H9 (cell line): ENCODE data around the gene RUNX1. TPM values are rescaled to one million over a fixed set of nuclear protein-coding genes. Genes with fewer than 3 reads are reported as not detected.

Source experiments
- DNase-seq: peaks from one replicate; pipeline ENCODE4 v3.0.0-alpha.2; 2017
- H2AFZ ChIP-seq: one replicate; pipeline ENCODE4 v1.6.1; 2013; ENCODE audit warnings: mild to moderate bottlenecking, low read length, control low read depth, moderate library complexity
- H2AK5ac ChIP-seq: 2 replicates; pipeline ENCODE4 v1.6.1; 2013; ENCODE audit warnings: low read length, control low read depth, mixed read lengths; ENCODE audit not compliant: insufficient read length
- H2BK120ac ChIP-seq: one replicate; pipeline ENCODE4 v1.6.1; 2013; ENCODE audit warnings: low read depth, mild to moderate bottlenecking, low read length, control low read depth, inconsistent platforms; ENCODE audit not compliant: poor library complexity, severe bottlenecking
- H2BK12ac ChIP-seq: 2 replicates; pipeline ENCODE4 v1.6.1; 2013; ENCODE audit warnings: low read length, control low read depth, mixed read lengths, low read depth; ENCODE audit not compliant: insufficient read length
- H2BK15ac ChIP-seq: 2 replicates; pipeline ENCODE4 v1.6.1; 2013; ENCODE audit warnings: low read depth, low read length, control low read depth
- H2BK20ac ChIP-seq: one replicate; pipeline ENCODE4 v1.6.1; 2013; ENCODE audit warnings: low read depth, mild to moderate bottlenecking, low read length, control low read depth, inconsistent platforms; ENCODE audit not compliant: poor library complexity, severe bottlenecking
- H2BK5ac ChIP-seq: 2 replicates; pipeline ENCODE4 v1.6.1; 2013; ENCODE audit warnings: low read length, control low read depth, mixed read lengths; ENCODE audit not compliant: insufficient read length
- H3K14ac ChIP-seq: 2 replicates; pipeline ENCODE4 v1.6.1; 2013; ENCODE audit warnings: low read length, control low read depth; ENCODE audit not compliant: insufficient read depth
- H3K18ac ChIP-seq: 2 replicates; pipeline ENCODE4 v1.6.1; 2013; ENCODE audit warnings: low read depth, mild to moderate bottlenecking, mixed read lengths, low read length, control low read depth; ENCODE audit not compliant: insufficient read length
- H3K23ac ChIP-seq: 2 replicates; pipeline ENCODE4 v1.6.1; 2013; ENCODE audit warnings: low read length, control low read depth, mixed read lengths, low read depth; ENCODE audit not compliant: insufficient read length
- H3K23me2 ChIP-seq: 2 replicates; pipeline ENCODE4 v1.6.1; 2013; ENCODE audit warnings: low read depth, mild to moderate bottlenecking, mixed read lengths, low read length, control low read depth; ENCODE audit not compliant: insufficient read length, poor library complexity, severe bottlenecking
- H3K27ac ChIP-seq: 2 replicates; pipeline ENCODE4 v1.5.1; 2013; ENCODE audit warnings: low read length, control low read depth, mixed read lengths, low read depth; ENCODE audit not compliant: insufficient read length
- H3K27me3 ChIP-seq: 2 replicates; pipeline ENCODE4 v1.6.1; 2013; ENCODE audit warnings: low read length, control low read depth, inconsistent platforms; ENCODE audit not compliant: insufficient read depth
- H3K4ac ChIP-seq: 2 replicates; pipeline ENCODE4 v1.6.1; 2013; ENCODE audit warnings: low read depth, mild to moderate bottlenecking, control low read depth, inconsistent platforms, low read length, moderate library complexity
- H3K4me1 ChIP-seq: 2 replicates; pipeline ENCODE4 v1.6.1; 2013; ENCODE audit warnings: low read length, control low read depth, inconsistent platforms; ENCODE audit not compliant: insufficient read depth
- H3K4me2 ChIP-seq: 2 replicates; pipeline ENCODE4 v1.6.1; 2013; ENCODE audit warnings: low read length, control low read depth, mixed read lengths; ENCODE audit not compliant: insufficient read length, insufficient read depth
- H3K56ac ChIP-seq: 2 replicates; pipeline ENCODE4 v1.6.1; 2013; ENCODE audit warnings: low read depth, mild to moderate bottlenecking, mixed read lengths, low read length, control low read depth; ENCODE audit not compliant: insufficient read length
- H3K79me1 ChIP-seq: 2 replicates; pipeline ENCODE4 v1.6.1; 2013; ENCODE audit warnings: low read depth, mild to moderate bottlenecking, moderate library complexity, low read length, control low read depth, inconsistent platforms; ENCODE audit not compliant: insufficient read depth, poor library complexity, severe bottlenecking
- H3K79me2 ChIP-seq: 2 replicates; pipeline ENCODE4 v1.6.1; 2013; ENCODE audit warnings: low read length, control low read depth, inconsistent platforms; ENCODE audit not compliant: insufficient read depth
- H3K9ac ChIP-seq: 2 replicates; pipeline ENCODE4 v1.6.1; 2013; ENCODE audit warnings: low read length, control low read depth, mixed read lengths; ENCODE audit not compliant: insufficient read length; ENCODE audit errors: extremely low read depth
- H3K9me3 ChIP-seq: one replicate; pipeline ENCODE4 v1.6.1; 2013; ENCODE audit warnings: low read depth, low read length, inconsistent platforms; ENCODE audit not compliant: control insufficient read depth
- H3T11ph ChIP-seq: one replicate; pipeline ENCODE4 v1.6.1; 2013; ENCODE audit warnings: mild to moderate bottlenecking, low read length, control low read depth, inconsistent platforms
- H4K20me1 ChIP-seq: one replicate; pipeline ENCODE4 v1.6.1; 2013; ENCODE audit not compliant: control insufficient read depth, insufficient read length, insufficient read depth
- H4K5ac ChIP-seq: 2 replicates; pipeline ENCODE4 v1.6.1; 2013; ENCODE audit warnings: low read depth, mild to moderate bottlenecking, mixed read lengths, low read length, control low read depth; ENCODE audit not compliant: insufficient read length
- H4K8ac ChIP-seq: replicated peaks from 2 replicates; pipeline ENCODE4 v1.6.1; 2013; ENCODE audit warnings: low read length, control low read depth, mixed read lengths, low read depth; ENCODE audit not compliant: insufficient read length
- H4K91ac ChIP-seq: 2 replicates; pipeline ENCODE4 v1.6.1; 2013; ENCODE audit warnings: low read depth, mild to moderate bottlenecking, moderate library complexity, mixed read lengths, low read length, control low read depth; ENCODE audit not compliant: insufficient read length
- H3K27ac Mint-ChIP-seq, 3 experiments: 2 replicates in 2 of 3; 3 replicates in 1 of 3; pipeline ENCODE4 v1.8.0; 2020 to 2021; ENCODE audit warnings: mixed read lengths in 3 of 3, mild to moderate bottlenecking in 1 of 3, moderate library complexity in 1 of 3
- H3K27me3 Mint-ChIP-seq: 2 replicates; pipeline ENCODE4 v1.8.0; 2021; ENCODE audit warnings: low read depth, mild to moderate bottlenecking, moderate library complexity, mixed read lengths
- H3K36me3 Mint-ChIP-seq, 3 experiments: 2 replicates in 2 of 3; 3 replicates in 1 of 3; pipeline ENCODE4 v1.8.0; 2020 to 2021; ENCODE audit warnings: low read depth in 3 of 3, mixed read lengths in 3 of 3; ENCODE audit not compliant: insufficient read depth in 1 of 3
- H3K4me1 Mint-ChIP-seq, 2 experiments: 2 replicates each; pipeline ENCODE4 v1.8.0; 2020; ENCODE audit warnings: mixed read lengths in 2 of 2
- H3K4me3 Mint-ChIP-seq, 2 experiments: 2 replicates in 1 of 2; 3 replicates in 1 of 2; pipeline ENCODE4 v1.8.0; 2020 to 2021; ENCODE audit warnings: mild to moderate bottlenecking in 2 of 2, mixed read lengths in 2 of 2, moderate library complexity in 1 of 2
- H3K9me3 Mint-ChIP-seq, 2 experiments: 2 replicates in 1 of 2; 3 replicates in 1 of 2; pipeline ENCODE4 v1.8.0; 2020; ENCODE audit warnings: mild to moderate bottlenecking in 2 of 2, mixed read lengths in 2 of 2, moderate library complexity in 1 of 2
- WGBS: extraction: QIAGEN DNeasy Blood & Tissue Kit; methylation state at CpG from one replicate; pipeline ENCODE4 v1.1.7; 2013; ENCODE audit warnings: missing lambda C conversion rate, low lambda C conversion rate, mixed read lengths; ENCODE audit not compliant: insufficient read length; ENCODE audit errors: extremely low coverage; 5-methylcytosine and 5-hydroxymethylcytosine counted together
- total RNA-seq: library from RNA; stranded (reverse); gene quantifications from 2 replicates; pipeline ENCODE4 v1.2.1, GENCODE V29; 2021
- TF ChIP-seq, protein P1 (sequence below): fragments of 200-600 bp; sonication (generic); conservative IDR thresholded peaks from 3 replicates; pipeline ENCODE4 v1.8.0; 2021; ENCODE audit warnings: antibody characterized with exemption, mild to moderate bottlenecking

RUNX1 gene
- total RNA-seq, 1 experiment from 2014 or later = 0.72 TPM

DNA sequence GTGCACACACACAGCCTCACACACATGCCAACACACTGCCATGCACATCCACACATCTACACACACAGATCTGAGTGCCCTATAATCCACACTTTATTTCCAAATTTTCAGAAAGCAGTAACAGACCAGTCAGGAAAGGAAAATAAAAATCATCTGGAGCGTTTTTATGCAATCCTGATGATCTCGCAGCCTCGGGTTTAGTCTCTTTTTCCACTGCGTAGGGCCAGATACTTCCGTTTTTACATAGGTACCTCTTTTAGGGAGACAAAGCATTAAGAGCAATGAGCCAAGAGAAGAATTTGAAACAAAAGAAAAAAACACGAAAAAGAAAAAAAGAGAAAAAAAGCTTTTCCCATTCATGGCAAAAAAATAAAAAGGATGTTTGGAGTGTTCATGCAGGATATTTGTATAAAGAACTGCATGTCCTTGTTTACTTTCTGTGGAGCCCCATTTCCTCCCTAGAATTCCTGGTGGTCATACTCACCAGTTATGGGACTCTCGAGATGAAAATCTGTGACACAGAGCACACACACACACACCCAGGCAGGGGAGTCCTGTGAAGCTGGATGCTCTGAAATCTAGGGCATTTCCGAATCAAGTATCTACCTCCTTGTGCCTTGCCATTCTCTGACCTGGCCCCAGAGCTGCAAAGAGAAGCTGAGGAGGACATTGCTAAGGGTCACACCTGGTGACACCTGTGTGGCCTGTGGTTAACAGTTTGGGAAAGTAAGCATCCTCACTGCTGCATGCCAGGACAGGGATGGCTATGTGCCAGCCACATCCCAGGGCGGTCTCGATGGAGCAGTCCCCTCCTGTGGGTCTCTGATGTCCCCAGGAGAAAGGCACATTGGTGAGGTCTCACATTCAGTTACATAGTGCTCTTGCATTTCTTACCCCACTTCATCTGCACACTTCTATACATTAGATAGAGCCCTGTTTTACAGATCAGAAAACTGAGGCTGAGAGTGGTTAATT lies 83.6 kb downstream of the RUNX1 start:
- no peak overlapping the region for H3K27ac ChIP-seq
- no peak overlapping the region for H3K14ac ChIP-seq
- no peak overlapping the region for H3K56ac ChIP-seq
- TF ChIP-seq, protein P1, sequence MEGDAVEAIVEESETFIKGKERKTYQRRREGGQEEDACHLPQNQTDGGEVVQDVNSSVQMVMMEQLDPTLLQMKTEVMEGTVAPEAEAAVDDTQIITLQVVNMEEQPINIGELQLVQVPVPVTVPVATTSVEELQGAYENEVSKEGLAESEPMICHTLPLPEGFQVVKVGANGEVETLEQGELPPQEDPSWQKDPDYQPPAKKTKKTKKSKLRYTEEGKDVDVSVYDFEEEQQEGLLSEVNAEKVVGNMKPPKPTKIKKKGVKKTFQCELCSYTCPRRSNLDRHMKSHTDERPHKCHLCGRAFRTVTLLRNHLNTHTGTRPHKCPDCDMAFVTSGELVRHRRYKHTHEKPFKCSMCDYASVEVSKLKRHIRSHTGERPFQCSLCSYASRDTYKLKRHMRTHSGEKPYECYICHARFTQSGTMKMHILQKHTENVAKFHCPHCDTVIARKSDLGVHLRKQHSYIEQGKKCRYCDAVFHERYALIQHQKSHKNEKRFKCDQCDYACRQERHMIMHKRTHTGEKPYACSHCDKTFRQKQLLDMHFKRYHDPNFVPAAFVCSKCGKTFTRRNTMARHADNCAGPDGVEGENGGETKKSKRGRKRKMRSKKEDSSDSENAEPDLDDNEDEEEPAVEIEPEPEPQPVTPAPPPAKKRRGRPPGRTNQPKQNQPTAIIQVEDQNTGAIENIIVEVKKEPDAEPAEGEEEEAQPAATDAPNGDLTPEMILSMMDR = no peak
- H3K4ac ChIP-seq = no peak overlapping the region
- H3K27me3 ChIP-seq = no peaks in the 10 kb centered on the region
- Mint-ChIP-seq H3K4me1 (peaks cover 6 to 8% of the 10 kb centered on the region in 2 experiments), H3K36me3 (no peaks in the 10 kb centered on the region), H3K9me3 (no peaks in the 10 kb centered on the region; a peak in 1 of 5 replicates), H3K27ac (no peak overlapping the region), H3K4me3 (no peak overlapping the region), H3K27me3 (peaks cover 7% of the 10 kb centered on the region; the same call in 1 of the 2 replicates)
- no peak overlapping the region for H2BK20ac ChIP-seq
- no peak overlapping the region for H2BK120ac ChIP-seq
- H3K23me2 ChIP-seq = no peaks in the 10 kb centered on the region
- H3T11ph ChIP-seq = no peak overlapping the region
- H3K18ac ChIP-seq = no peak overlapping the region
- H2BK15ac ChIP-seq = no peak overlapping the region
- H4K20me1 ChIP-seq = no peaks in the 10 kb centered on the region
- no CpG with 5 or more reads among the region's 10 CpGs for WGBS
- H2AFZ ChIP-seq = no peak overlapping the region
- H4K5ac ChIP-seq = no peak overlapping the region
- H3K23ac ChIP-seq = no peak overlapping the region
- H4K8ac ChIP-seq = no peak overlapping the region
- H4K91ac ChIP-seq = no peak overlapping the region
- no peak overlapping the region for H2BK12ac ChIP-seq
- no peaks in the 10 kb centered on the region for H3K79me2 ChIP-seq
- DNase-seq = no peak
- no peaks in the 10 kb centered on the region for H3K79me1 ChIP-seq
- H3K4me2 ChIP-seq = no peak overlapping the region
- no peak overlapping the region for H3K9ac ChIP-seq
- no peak overlapping the region for H2AK5ac ChIP-seq
- no peak overlapping the region for H2BK5ac ChIP-seq
- no peaks in the 10 kb centered on the region for H3K9me3 ChIP-seq
- no peaks in the 10 kb centered on the region for H3K4me1 ChIP-seq
